ENCODE results near the gene ZFP30. TPM values are rescaled to one million over a fixed set of nuclear protein-coding genes. Genes with fewer than 3 reads are reported as not detected.

The ZFP30 gene
- total and polyA plus RNA-seq, 2 of the 4 experiments (the other 2 are of a cell fraction): 1.7 to 10.2 TPM

- no TSS peak for BruUV-seq (replicated peaks)
- H4K91ac ChIP-seq (ENCODE audit: insufficient read depth, low read depth, low read length): no peak overlapping the region
- ATAC-seq (ENCODE audit: low read depth): no peak
- H3K27ac ChIP-seq (ENCODE audit: insufficient read depth, low read length): no peak overlapping the region
- no peak overlapping the region for H2AFZ ChIP-seq (replicated peaks; ENCODE audit: low read length, poor library complexity)
- no peaks in the 10 kb centered on the region for H3K4me1 ChIP-seq (ENCODE audit: control insufficient read depth, insufficient read depth, low read length)
- H3K14ac ChIP-seq (replicated peaks; ENCODE audit: low read depth, low read length): no peak overlapping the region
- no peak overlapping the region for H2AK9ac ChIP-seq (replicated peaks; ENCODE audit: low read depth, low read length, poor library complexity)
- dilution Hi-C loops (cut with HindIII; ENCODE audit: low sequenced_read_pairs, unreplicated experiment): no loop called here
- H3K4ac ChIP-seq (ENCODE audit: low read depth, low read length): no peak overlapping the region
- no peak overlapping the region for H3K56ac ChIP-seq (ENCODE audit: extremely low read depth, insufficient read depth, low read length)
- ChIA-PET POLR2A (ENCODE audit: unreplicated experiment) (no interaction called here), CTCF (no interaction called here)
- no peak overlapping the region for H2BK15ac ChIP-seq (ENCODE audit: low read depth, low read length)
- intact Hi-C loops (cut with micrococcal nuclease): no loop called here
- H3K23ac ChIP-seq (ENCODE audit: low read depth, low read length): no peak overlapping the region
- no peak overlapping the region for H2BK20ac ChIP-seq (ENCODE audit: low read depth, low read length)
- no peaks in the 10 kb centered on the region for H3K27me3 ChIP-seq (ENCODE audit: control insufficient read depth, insufficient read depth, low read length)
- TF ChIP-seq RAD21 (IDR thresholded peaks at IDR 0.05; ENCODE audit: low read length): no peak
- TF ChIP-seq, protein P1, sequence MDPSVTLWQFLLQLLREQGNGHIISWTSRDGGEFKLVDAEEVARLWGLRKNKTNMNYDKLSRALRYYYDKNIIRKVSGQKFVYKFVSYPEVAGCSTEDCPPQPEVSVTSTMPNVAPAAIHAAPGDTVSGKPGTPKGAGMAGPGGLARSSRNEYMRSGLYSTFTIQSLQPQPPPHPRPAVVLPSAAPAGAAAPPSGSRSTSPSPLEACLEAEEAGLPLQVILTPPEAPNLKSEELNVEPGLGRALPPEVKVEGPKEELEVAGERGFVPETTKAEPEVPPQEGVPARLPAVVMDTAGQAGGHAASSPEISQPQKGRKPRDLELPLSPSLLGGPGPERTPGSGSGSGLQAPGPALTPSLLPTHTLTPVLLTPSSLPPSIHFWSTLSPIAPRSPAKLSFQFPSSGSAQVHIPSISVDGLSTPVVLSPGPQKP (IDR thresholded peaks at IDR 0.05; ENCODE audit: borderline replicate concordance, low read depth, low read length): no peak
- TF ChIP-seq POLR2A (IDR thresholded peaks at IDR 0.05; ENCODE audit: low read depth, low read length): no peak
- no peak for TF ChIP-seq RCOR1 (IDR thresholded peaks at IDR 0.05; ENCODE audit: insufficient replicate concordance, low read length)
- TF ChIP-seq FOS (IDR thresholded peaks at IDR 0.05; ENCODE audit: low read depth, low read length): no peak
- no peak for TF ChIP-seq MXI1 (IDR thresholded peaks at IDR 0.05; ENCODE audit: borderline replicate concordance, low read depth, low read length)
- no peak for TF ChIP-seq MAZ (IDR thresholded peaks at IDR 0.05; ENCODE audit: borderline replicate concordance, low read depth, low read length)
- TF ChIP-seq CEBPB (IDR thresholded peaks at IDR 0.05; ENCODE audit: low read depth, low read length): no peak; the same call in 1 of the 2 replicates
- no peak for TF ChIP-seq CTCF (conservative IDR thresholded peaks at IDR 0.05; ENCODE audit: low read depth, low read length)
- TF ChIP-seq RFX5 (IDR thresholded peaks at IDR 0.05; ENCODE audit: low read depth, low read length): no peak
- TF ChIP-seq USF2 (IDR thresholded peaks at IDR 0.05; ENCODE audit: low read depth, low read length): no peak
- no peak for TF ChIP-seq SMC3 (IDR thresholded peaks at IDR 0.05; ENCODE audit: low read depth, low read length)
- no peak for TF ChIP-seq MAFK (IDR thresholded peaks at IDR 0.05; ENCODE audit: low read depth, low read length)
- TF ChIP-seq CHD1 (IDR thresholded peaks at IDR 0.05; ENCODE audit: low read depth, low read length): no peak
- no peak for TF ChIP-seq BHLHE40 (IDR thresholded peaks at IDR 0.05; ENCODE audit: low read depth, low read length)
- no peak overlapping the region for H2BK5ac ChIP-seq (ENCODE audit: low read depth, low read length, poor library complexity, severe bottlenecking)
- no peak overlapping the region for H4K8ac ChIP-seq (ENCODE audit: low read depth in 2 of 2, low read length in 2 of 2)
- H3K4me3 ChIP-seq (ENCODE audit: insufficient read depth, low read depth, low read length): no peak overlapping the region
- H3K4me2 ChIP-seq (ENCODE audit: low read depth, low read length): no peak overlapping the region
- no peaks in the 10 kb centered on the region for H4K20me1 ChIP-seq (ENCODE audit: insufficient read depth, low read length)
- DNase-seq: peak; percentile 22
- H2AK5ac ChIP-seq (ENCODE audit: low read depth, low read length): no peak overlapping the region
- H2BK120ac ChIP-seq (ENCODE audit: low read depth, low read length): no peak overlapping the region
- no peak overlapping the region for H3K18ac ChIP-seq (ENCODE audit: low read depth, low read length)
- in situ Hi-C loops (cut with MboI; ENCODE audit: low sequenced_read_pairs): no loop called here
- H3K9me3 ChIP-seq (ENCODE audit: control insufficient read depth, insufficient read depth, low read length): peaks cover 39% of the 10 kb centered on the region
- H3K9me1 ChIP-seq (ENCODE audit: insufficient read depth, low read length): no peaks in the 10 kb centered on the region
- H3K36me3 ChIP-seq (ENCODE audit: control insufficient read depth, insufficient read depth, low read length): peaks cover 3% of the 10 kb centered on the region; the same call in 1 of the 2 replicates
- no peak overlapping the region for H3K9ac ChIP-seq (ENCODE audit: low read depth, low read length)
- H4K5ac ChIP-seq (ENCODE audit: low read depth, low read length): no peak overlapping the region
- no peaks in the 10 kb centered on the region for H3K79me1 ChIP-seq (ENCODE audit: low read depth in 1 of 2, low read length in 2 of 2)
These were observed 83.1 kb downstream of the ZFP30 start for GRCh38 chr19:37572203-37572602.
